Fibroblast of lung (primary cell): ENCODE measurements around the gene RASSF7.

Source experiments
- CTCF ChIP-seq, 2 donors: IDR thresholded peaks in 1 of 2; conservative IDR thresholded peaks in 1 of 2; 1 replicate in 1 of 2; 2 replicates in 1 of 2; pipeline ENCODE4 v1.5.1; 2011 to 2012; ENCODE audit warnings: low read length in 2 of 2, control low read depth in 1 of 2, inconsistent platforms in 1 of 2, low read depth in 1 of 2, mild to moderate bottlenecking in 1 of 2
- EZH2 ChIP-seq: IDR thresholded peaks from 2 replicates; pipeline ENCODE4 v1.5.1; 2012; ENCODE audit warnings: low read length, control low read depth, mild to moderate bottlenecking; ENCODE audit errors: missing control alignments

- no peak for TF ChIP-seq EZH2
- TF ChIP-seq CTCF (conservative IDR thresholded peaks at IDR 0.05 in 1 of 2, IDR thresholded peaks at IDR 0.05 in 1 of 2; ENCODE audit: low read depth in 1 of 2, low read length in 2 of 2): no peak
These were observed 36.5 kb downstream of the RASSF7 start for GRCh38 chr11:597166-597725.
